ENCODE data around the gene CLDN2. TPM values are rescaled to one million over a fixed set of nuclear protein-coding genes. Genes with fewer than 3 reads are reported as not detected.

CLDN2 gene
- total RNA-seq, 4 donors from 2014 or later = 0.21 to 0.44 (median 0.30) TPM; not detected in 1

DNA sequence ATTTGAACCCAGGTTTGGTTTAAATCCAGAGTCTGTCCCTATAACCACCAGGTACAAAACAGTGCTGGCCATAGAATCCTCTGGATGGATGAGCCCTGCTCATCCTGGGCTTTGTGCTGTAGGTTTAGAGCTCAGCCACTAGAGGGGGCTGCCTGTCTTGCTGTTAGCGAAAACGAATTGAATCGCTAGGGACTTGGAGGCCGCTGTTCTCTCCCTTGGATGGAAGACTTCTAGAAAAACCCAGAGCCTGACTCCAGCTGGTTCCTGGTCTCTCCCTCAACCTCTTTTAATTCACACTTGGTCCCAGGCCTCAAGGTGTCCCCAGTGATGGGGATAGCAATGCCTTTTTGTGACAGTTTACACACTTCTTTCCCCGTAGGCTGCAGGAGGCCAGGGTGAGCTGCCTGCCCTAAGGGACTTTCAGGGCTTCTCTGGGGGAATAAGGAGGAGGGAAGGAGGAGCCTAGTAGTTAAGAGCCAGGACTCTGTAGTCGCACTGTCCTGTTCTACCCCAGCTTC, 25.8 kb upstream of the CLDN2 start:
- 18 to 25% methylated on average over 6 of the region's 6 CpGs for WGBS, 2 donors
- no peak for TF ChIP-seq POLR2A (IDR thresholded peaks at IDR 0.05)
- TF ChIP-seq, protein P1, sequence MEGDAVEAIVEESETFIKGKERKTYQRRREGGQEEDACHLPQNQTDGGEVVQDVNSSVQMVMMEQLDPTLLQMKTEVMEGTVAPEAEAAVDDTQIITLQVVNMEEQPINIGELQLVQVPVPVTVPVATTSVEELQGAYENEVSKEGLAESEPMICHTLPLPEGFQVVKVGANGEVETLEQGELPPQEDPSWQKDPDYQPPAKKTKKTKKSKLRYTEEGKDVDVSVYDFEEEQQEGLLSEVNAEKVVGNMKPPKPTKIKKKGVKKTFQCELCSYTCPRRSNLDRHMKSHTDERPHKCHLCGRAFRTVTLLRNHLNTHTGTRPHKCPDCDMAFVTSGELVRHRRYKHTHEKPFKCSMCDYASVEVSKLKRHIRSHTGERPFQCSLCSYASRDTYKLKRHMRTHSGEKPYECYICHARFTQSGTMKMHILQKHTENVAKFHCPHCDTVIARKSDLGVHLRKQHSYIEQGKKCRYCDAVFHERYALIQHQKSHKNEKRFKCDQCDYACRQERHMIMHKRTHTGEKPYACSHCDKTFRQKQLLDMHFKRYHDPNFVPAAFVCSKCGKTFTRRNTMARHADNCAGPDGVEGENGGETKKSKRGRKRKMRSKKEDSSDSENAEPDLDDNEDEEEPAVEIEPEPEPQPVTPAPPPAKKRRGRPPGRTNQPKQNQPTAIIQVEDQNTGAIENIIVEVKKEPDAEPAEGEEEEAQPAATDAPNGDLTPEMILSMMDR (IDR thresholded peaks at IDR 0.05) = peak; percentile 54 to 81 (median 73)
- no peak for TF ChIP-seq EP300 (IDR thresholded peaks at IDR 0.05)
- H3K4me3 ChIP-seq = no peak overlapping the region
- peak; percentile 13 to 20 for DNase-seq (ENCODE audit: low spot score in 2 of 2)
- peaks cover 0 to 44% of the 10 kb centered on the region in 2 donors for H3K27me3 ChIP-seq
- H3K27ac ChIP-seq = peak overlapping the region in 1 of 4 donors; percentile 44
- H3K9me3 ChIP-seq = no peaks in the 10 kb centered on the region
- H3K4me1 ChIP-seq = peaks cover 0 to 6% (median 0%) of the 10 kb centered on the region in 4 donors
- no peaks in the 10 kb centered on the region for H3K36me3 ChIP-seq

DNA sequence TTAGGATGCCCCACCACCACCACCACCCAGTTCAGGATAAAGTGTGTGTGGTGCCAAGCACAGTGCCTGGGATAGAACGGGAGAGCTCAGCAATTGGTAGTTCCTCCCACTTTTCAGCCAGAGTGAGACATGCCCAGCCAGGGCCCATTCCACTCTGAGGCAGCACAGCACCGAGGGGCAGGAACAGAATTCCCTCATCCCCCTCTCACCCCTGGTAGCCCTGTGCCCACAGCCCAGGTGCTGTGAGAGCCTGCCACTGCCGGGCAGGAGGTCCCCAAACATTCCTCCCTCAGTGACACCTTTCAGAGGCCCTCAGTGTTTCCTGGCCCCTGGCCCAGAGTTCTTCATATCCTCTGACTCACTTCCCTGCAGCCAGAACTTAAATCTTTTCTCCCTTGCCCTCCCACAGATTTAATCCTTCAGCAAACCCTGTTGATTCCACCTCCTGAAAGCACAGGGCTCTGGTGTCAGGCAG, 25.2 kb upstream of the CLDN2 start:
- Histone ChIP-seq H3K27me3 (peaks cover 0 to 40% of the 10 kb centered on the region in 2 donors), H3K27ac (peak overlapping the region in 1 of 4 donors; percentile 44), H3K36me3 (no peaks in the 10 kb centered on the region), H3K9me3 (no peaks in the 10 kb centered on the region), H3K4me3 (no peak overlapping the region), H3K4me1 (peaks cover 0 to 6% (median 0%) of the 10 kb centered on the region in 4 donors)
- no peak for DNase-seq (ENCODE audit: low spot score in 2 of 2)
- TF ChIP-seq POLR2A (IDR thresholded peaks at IDR 0.05) (no peak), EP300 (IDR thresholded peaks at IDR 0.05) (no peak)
- TF ChIP-seq, protein P1 (IDR thresholded peaks at IDR 0.05) = no peak
- WGBS, 2 donors = 13 to 49% methylated on average over 1 to 3 of the region's 3 CpGs

DNA sequence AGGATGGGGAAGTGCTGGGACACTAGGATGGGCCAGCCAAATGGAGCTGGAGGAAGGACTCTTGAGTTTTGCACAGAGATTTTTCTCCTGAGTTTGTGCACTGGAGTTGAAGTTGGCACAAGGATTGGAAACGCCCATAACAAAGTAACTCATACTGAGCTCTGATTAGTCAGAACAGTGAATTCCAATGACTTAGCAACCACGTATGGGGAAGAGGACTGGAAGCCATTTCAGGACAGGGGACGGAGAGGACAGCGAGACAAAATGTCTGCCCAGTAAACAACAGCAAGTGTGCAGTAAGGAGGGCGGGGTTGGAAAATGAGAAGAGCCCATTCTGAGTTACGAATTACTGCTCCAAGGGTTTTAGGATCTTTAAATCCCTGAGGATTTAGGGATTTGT, 22.9 kb upstream of the CLDN2 start:
- DNase-seq (ENCODE audit: low spot score in 2 of 2) = no peak
- TF ChIP-seq, protein P1 (IDR thresholded peaks at IDR 0.05) = no peak
- no peak for TF ChIP-seq EP300 (IDR thresholded peaks at IDR 0.05)
- no peak for TF ChIP-seq POLR2A (IDR thresholded peaks at IDR 0.05)
- Histone ChIP-seq H3K36me3 (no peaks in the 10 kb centered on the region), H3K4me3 (no peak overlapping the region), H3K27ac (no peak overlapping the region), H3K27me3 (peaks cover 0 to 20% of the 10 kb centered on the region in 2 donors), H3K9me3 (no peaks in the 10 kb centered on the region), H3K4me1 (peaks cover 0 to 6% (median 0%) of the 10 kb centered on the region in 4 donors)
- 74 to 78% methylated on average over 6 of the region's 6 CpGs for WGBS, 2 donors

DNA sequence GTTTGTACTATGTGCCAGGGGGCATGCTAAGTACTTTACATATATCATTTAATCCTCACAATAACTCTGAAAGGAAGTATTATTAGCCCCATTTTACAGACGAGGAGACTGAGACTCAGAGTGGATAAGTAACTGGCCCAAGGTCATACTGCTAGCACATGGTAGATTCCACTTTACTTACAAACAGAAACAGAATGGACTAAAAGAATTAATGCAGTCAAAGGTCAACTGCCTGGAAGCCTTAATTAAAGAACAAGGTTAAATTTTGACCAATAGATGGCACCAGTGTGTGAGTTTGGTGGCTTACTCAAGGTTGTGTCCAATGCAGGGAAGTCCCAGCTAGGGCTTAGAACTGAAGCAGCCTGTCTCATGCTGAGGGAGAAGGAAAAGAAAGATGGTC, 21.7 kb upstream of the CLDN2 start:
- Histone ChIP-seq H3K27me3 (peaks cover 0 to 10% of the 10 kb centered on the region in 2 donors), H3K36me3 (no peaks in the 10 kb centered on the region), H3K9me3 (no peaks in the 10 kb centered on the region), H3K4me3 (no peak overlapping the region), H3K4me1 (peaks cover 0 to 6% (median 0%) of the 10 kb centered on the region in 4 donors), H3K27ac (no peak overlapping the region)
- no peak for TF ChIP-seq POLR2A (IDR thresholded peaks at IDR 0.05)
- TF ChIP-seq, protein P1 (IDR thresholded peaks at IDR 0.05) = peak in 3 of 5 experiments; percentile 14 to 23 (median 20)
- 29 to 35% methylated on average over 1 of the region's 1 CpG for WGBS, 2 donors
- no peak for DNase-seq (ENCODE audit: low spot score in 2 of 2)

DNA sequence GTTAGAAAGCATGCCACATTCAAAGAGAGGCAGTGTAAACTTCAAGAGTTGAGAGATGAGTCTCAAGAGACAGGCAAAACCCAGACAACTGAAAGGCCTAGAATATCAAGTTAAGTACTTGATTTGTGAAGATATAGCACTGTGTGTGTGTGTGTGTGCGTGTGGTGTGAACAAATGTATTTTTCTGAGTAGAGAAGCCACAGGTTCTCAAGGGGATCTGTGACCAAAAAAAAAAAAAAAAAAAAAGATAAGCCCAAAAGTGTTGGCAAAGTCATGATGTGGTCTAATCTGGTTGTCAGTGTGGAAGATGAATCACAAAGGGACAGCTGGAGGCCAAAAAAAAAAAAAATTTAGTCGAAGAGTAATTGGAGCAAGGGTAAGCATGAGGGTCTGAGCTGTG, 20.9 kb upstream of the CLDN2 start:
- Histone ChIP-seq H3K9me3 (no peaks in the 10 kb centered on the region), H3K4me3 (no peak overlapping the region), H3K36me3 (no peaks in the 10 kb centered on the region), H3K27me3 (peaks cover 0 to 4% of the 10 kb centered on the region in 2 donors), H3K27ac (no peak overlapping the region), H3K4me1 (peaks cover 0 to 6% (median 0%) of the 10 kb centered on the region in 4 donors)
- no peak for DNase-seq (ENCODE audit: low spot score in 2 of 2)
- 61 to 77% methylated on average over 2 of the region's 2 CpGs for WGBS, 2 donors
- no peak for TF ChIP-seq EP300 (IDR thresholded peaks at IDR 0.05)
- no peak for TF ChIP-seq POLR2A (IDR thresholded peaks at IDR 0.05)
- TF ChIP-seq, protein P1 (IDR thresholded peaks at IDR 0.05) = no peak

All from tibial nerve (tissue), 4 donors.